CD14-positive monocyte (primary cell): ENCODE data around the gene DSTN. TPM values are rescaled to one million over a fixed set of nuclear protein-coding genes. Genes with fewer than 3 reads are reported as not detected.

ENCODE experiments used
- DNase-seq, 3 donors: peaks; one replicate each; pipeline ENCODE4 v3.0.0-alpha.2; 2011 to 2022
- H2AFZ ChIP-seq: 2 replicates; pipeline ENCODE4 v1.6.0; 2012; ENCODE audit warnings: mild to moderate bottlenecking, low read depth, low read length, inconsistent platforms; ENCODE audit not compliant: insufficient read depth, poor library complexity, severe bottlenecking
- H3K27ac ChIP-seq, 2 donors: 1 replicate in 1 of 2; 2 replicates in 1 of 2; pipeline ENCODE4 v1.5.1; 2012 to 2013; ENCODE audit warnings: low read length in 2 of 2, control low read depth in 1 of 2, inconsistent platforms in 1 of 2, low read depth in 1 of 2, mild to moderate bottlenecking in 1 of 2
- H3K27me3 ChIP-seq, 2 donors: one replicate each; pipeline versions ENCODE4 v1.6.0 to v1.6.1; 2011 to 2013; ENCODE audit warnings: low read length in 2 of 2; ENCODE audit not compliant: control insufficient read depth in 2 of 2, insufficient read depth in 2 of 2
- H3K36me3 ChIP-seq, 2 donors: replicated peaks in 1 of 2; 1 replicate in 1 of 2; 2 replicates in 1 of 2; pipeline versions ENCODE4 v1.5.1 to v1.6.1; 2012 to 2013; ENCODE audit warnings: low read length in 2 of 2, control low read depth in 1 of 2, inconsistent platforms in 1 of 2, mild to moderate bottlenecking in 1 of 2; ENCODE audit not compliant: insufficient read depth in 2 of 2, control insufficient read depth in 1 of 2
- H3K4me1 ChIP-seq, 2 donors: 1 replicate in 1 of 2; 2 replicates in 1 of 2; pipeline versions ENCODE4 v1.5.1 to v1.6.1; 2012 to 2013; ENCODE audit warnings: low read length in 2 of 2, control low read depth in 1 of 2, inconsistent platforms in 1 of 2, mild to moderate bottlenecking in 1 of 2, moderate library complexity in 1 of 2; ENCODE audit not compliant: insufficient read depth in 2 of 2, control insufficient read depth in 1 of 2
- H3K4me2 ChIP-seq: replicated peaks from 2 replicates; pipeline ENCODE3; 2012; ENCODE audit warnings: low read length, moderate library complexity, mild to moderate bottlenecking; ENCODE audit not compliant: poor library complexity, severe bottlenecking; ENCODE audit errors: extremely low read depth
- H3K4me3 ChIP-seq, 3 experiments: fragments of 200-600 bp in 1 of 3; sonication (generic) in 1 of 3; replicated peaks in 1 of 3; 1 replicate in 2 of 3; 2 replicates in 1 of 3; pipeline ENCODE4 v1.5.1; 2011 to 2013; ENCODE audit warnings: low read length in 3 of 3, mild to moderate bottlenecking in 3 of 3, control low read depth in 2 of 3, low read depth in 2 of 3, inconsistent platforms in 1 of 3, moderate library complexity in 1 of 3
- H3K79me2 ChIP-seq: 2 replicates; pipeline ENCODE4 v1.6.0; 2012; ENCODE audit warnings: mild to moderate bottlenecking, control low read depth, inconsistent platforms, low read length, moderate library complexity; ENCODE audit not compliant: insufficient read depth
- H3K9ac ChIP-seq: 2 replicates; pipeline ENCODE4 v1.6.0; 2017; ENCODE audit warnings: low read length, mild to moderate bottlenecking; ENCODE audit not compliant: insufficient read depth, poor library complexity, severe bottlenecking
- H3K9me3 ChIP-seq, 2 donors: replicated peaks in 1 of 2; 1 replicate in 1 of 2; 2 replicates in 1 of 2; pipeline versions ENCODE4 v1.5.1 to v1.6.1; 2012 to 2013; ENCODE audit warnings: low read length in 2 of 2, control low read depth in 1 of 2; ENCODE audit not compliant: control insufficient read depth in 1 of 2, insufficient read depth in 1 of 2
- H4K20me1 ChIP-seq: 2 replicates; pipeline ENCODE4 v1.6.0; 2012; ENCODE audit warnings: mild to moderate bottlenecking, low read length, control low read depth, moderate library complexity; ENCODE audit not compliant: insufficient read depth
- H3K27ac Mint-ChIP-seq, 7 donors: one replicate each; pipeline ENCODE4 v1.8.0; 2020; ENCODE audit warnings: mild to moderate bottlenecking in 7 of 7, mixed read lengths in 7 of 7, moderate library complexity in 6 of 7, inconsistent platforms in 2 of 7
- H3K27me3 Mint-ChIP-seq, 3 donors: one replicate each; pipeline ENCODE4 v1.8.0; 2021 to 2022; ENCODE audit warnings: low read depth in 3 of 3, mild to moderate bottlenecking in 3 of 3, mixed read lengths in 3 of 3, moderate library complexity in 3 of 3, inconsistent platforms in 1 of 3
- H3K36me3 Mint-ChIP-seq, 2 donors: one replicate each; pipeline ENCODE4 v1.8.0; 2020; ENCODE audit warnings: mixed read lengths in 2 of 2, inconsistent platforms in 1 of 2, mild to moderate bottlenecking in 1 of 2
- H3K4me1 Mint-ChIP-seq: one replicate; pipeline ENCODE4 v1.8.0; 2020; ENCODE audit warnings: mild to moderate bottlenecking, mixed read lengths
- H3K4me3 Mint-ChIP-seq, 2 donors: one replicate each; pipeline ENCODE4 v1.8.0; 2020; ENCODE audit warnings: mild to moderate bottlenecking in 2 of 2, mixed read lengths in 2 of 2, moderate library complexity in 1 of 2
- H3K9me3 Mint-ChIP-seq, 7 donors: one replicate each; pipeline ENCODE4 v1.8.0; 2020 to 2022; ENCODE audit warnings: mixed read lengths in 7 of 7, mild to moderate bottlenecking in 6 of 7, moderate library complexity in 6 of 7, inconsistent platforms in 2 of 7
- WGBS: methylation state at CpG from one replicate; pipeline ENCODE4 v1.1.5; 2013; ENCODE audit warnings: missing lambda C conversion rate; ENCODE audit not compliant: insufficient coverage; 5-methylcytosine and 5-hydroxymethylcytosine counted together
- intact Hi-C, 2 donors: fragments of 100-400 bp; cut with micrococcal nuclease; formaldehyde crosslinking; loops; one replicate each; pipeline versions ENCODE4 v1.15.0 to v1.15.1; 2023
- polyA plus RNA-seq, 3 donors: library from polyadenylated mRNA; depleted of rRNA in 1 of 3; unstranded in 2 of 3; stranded (reverse) in 1 of 3; fragments of 300-500 nt in 2 of 3; fragments of >200 nt in 1 of 3; fragmentation: Illumina TruSeq in 2 of 3; gene quantifications; 1 replicate in 2 of 3; 2 replicates in 1 of 3; pipeline ENCODE4 v1.2.3, GENCODE V29; 2012 to 2021
- TF ChIP-seq, protein P1 (sequence below): fragments of 200-600 bp; IDR thresholded peaks from one replicate; pipeline ENCODE4 v1.8.0; 2022; ENCODE audit warnings: antibody characterized with exemption, mild to moderate bottlenecking

DSTN gene
- polyA plus RNA-seq, 3 donors: 15.6 to 63.8 (median 58.4) TPM

DNA sequence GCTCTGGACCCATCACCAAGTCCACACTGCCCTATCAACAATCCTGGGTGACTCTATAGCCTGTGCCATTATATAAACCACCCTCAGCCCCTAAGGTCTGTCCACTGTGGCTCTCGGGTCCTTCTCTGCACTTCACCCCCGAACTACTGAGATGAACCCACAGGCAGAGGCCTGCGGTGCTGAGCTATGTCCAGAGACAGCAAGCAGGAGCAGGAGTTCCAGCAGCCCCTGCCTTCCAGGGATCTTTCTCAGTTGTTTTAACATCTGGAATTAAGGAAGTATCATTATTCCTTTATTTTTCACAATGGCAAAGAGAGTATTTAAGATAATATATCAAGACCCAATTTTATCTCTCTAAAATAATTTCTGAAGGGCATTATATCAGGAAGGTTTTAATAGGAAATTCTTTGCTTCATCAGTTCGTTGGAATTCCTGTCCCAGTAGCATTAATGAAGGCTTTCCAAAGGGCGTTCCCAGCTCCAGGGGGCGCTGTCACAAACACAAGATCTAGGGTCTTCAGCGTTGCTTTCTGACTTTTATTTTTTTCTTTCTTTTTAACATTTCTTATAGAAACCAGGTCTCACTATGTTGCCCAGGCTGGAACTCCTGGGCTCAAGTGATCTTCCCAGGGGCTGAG, 84.9 kb downstream of the DSTN start:
- peaks cover 24 to 75% of the 10 kb centered on the region in 2 donors for H3K36me3 ChIP-seq
- peak in 2 of 3 donors; percentile 21 to 22 for DNase-seq
- Mint-ChIP-seq H3K4me1 (peaks cover 28% of the 10 kb centered on the region), H3K27me3 (no peaks in the 10 kb centered on the region), H3K27ac (peak overlapping the region in 5 of 7 donors; percentile 10 to 71 (median 51)), H3K36me3 (peaks cover 43 to 68% of the 10 kb centered on the region in 2 donors), H3K9me3 (peaks cover 7 to 9% (median 8%) of the 10 kb centered on the region in 7 donors), H3K4me3 (no peak overlapping the region)
- peaks cover 45% of the 10 kb centered on the region for H3K79me2 ChIP-seq
- peaks cover 0 to 5% of the 10 kb centered on the region in 2 donors for H3K9me3 ChIP-seq
- H3K4me2 ChIP-seq: no peak overlapping the region
- H3K9ac ChIP-seq: no peak overlapping the region
- intact Hi-C loops: no loop called here
- H3K4me3 ChIP-seq: no peak overlapping the region
- peaks cover 56% of the 10 kb centered on the region for H4K20me1 ChIP-seq
- H3K27ac ChIP-seq: no peak overlapping the region
- 100% methylated on average over 3 of the region's 7 CpGs for WGBS
- H2AFZ ChIP-seq: no peak overlapping the region
- H3K4me1 ChIP-seq: peaks cover 14 to 27% of the 10 kb centered on the region in 2 donors
- TF ChIP-seq, protein P1, sequence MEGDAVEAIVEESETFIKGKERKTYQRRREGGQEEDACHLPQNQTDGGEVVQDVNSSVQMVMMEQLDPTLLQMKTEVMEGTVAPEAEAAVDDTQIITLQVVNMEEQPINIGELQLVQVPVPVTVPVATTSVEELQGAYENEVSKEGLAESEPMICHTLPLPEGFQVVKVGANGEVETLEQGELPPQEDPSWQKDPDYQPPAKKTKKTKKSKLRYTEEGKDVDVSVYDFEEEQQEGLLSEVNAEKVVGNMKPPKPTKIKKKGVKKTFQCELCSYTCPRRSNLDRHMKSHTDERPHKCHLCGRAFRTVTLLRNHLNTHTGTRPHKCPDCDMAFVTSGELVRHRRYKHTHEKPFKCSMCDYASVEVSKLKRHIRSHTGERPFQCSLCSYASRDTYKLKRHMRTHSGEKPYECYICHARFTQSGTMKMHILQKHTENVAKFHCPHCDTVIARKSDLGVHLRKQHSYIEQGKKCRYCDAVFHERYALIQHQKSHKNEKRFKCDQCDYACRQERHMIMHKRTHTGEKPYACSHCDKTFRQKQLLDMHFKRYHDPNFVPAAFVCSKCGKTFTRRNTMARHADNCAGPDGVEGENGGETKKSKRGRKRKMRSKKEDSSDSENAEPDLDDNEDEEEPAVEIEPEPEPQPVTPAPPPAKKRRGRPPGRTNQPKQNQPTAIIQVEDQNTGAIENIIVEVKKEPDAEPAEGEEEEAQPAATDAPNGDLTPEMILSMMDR: peak; percentile 70
- no peaks in the 10 kb centered on the region for H3K27me3 ChIP-seq

DNA sequence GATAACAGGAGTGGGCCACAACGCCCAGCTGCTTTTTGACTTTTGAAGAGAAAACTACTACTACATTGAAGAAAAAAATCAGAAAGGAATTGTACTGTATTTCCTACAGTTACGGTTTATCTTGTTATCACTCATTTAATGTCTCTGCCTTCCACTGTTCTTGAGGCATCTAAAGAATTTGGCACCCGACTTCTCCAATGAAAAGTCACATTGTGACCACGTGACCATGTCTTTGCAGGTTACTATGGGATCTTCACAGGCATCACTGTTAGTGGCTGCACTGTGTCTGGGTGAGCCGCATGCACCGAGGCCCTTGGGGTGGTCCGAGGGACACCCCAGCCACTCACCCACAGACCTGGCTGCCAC, 85.4 kb downstream of the DSTN start:
- Histone ChIP-seq H3K4me3 (no peak overlapping the region), H4K20me1 (peaks cover 55% of the 10 kb centered on the region), H3K9me3 (peaks cover 0 to 5% of the 10 kb centered on the region in 2 donors), H3K79me2 (peaks cover 50% of the 10 kb centered on the region), H3K4me1 (peaks cover 9 to 22% of the 10 kb centered on the region in 2 donors), H2AFZ (no peak overlapping the region), H3K9ac (no peak overlapping the region), H3K27me3 (no peaks in the 10 kb centered on the region), H3K4me2 (no peak overlapping the region), H3K36me3 (peaks cover 29 to 78% of the 10 kb centered on the region in 2 donors), H3K27ac (no peak overlapping the region)
- WGBS: 100% methylated on average over 3 of the region's 7 CpGs
- DNase-seq: no peak
- Mint-ChIP-seq H3K27me3 (no peaks in the 10 kb centered on the region), H3K9me3 (peaks cover 7 to 14% (median 8%) of the 10 kb centered on the region in 7 donors), H3K27ac (peak overlapping the region in 3 of 7 donors; percentile 10 to 35 (median 26)), H3K4me1 (peaks cover 23% of the 10 kb centered on the region), H3K36me3 (peaks cover 48 to 70% of the 10 kb centered on the region in 2 donors), H3K4me3 (no peak overlapping the region)
- intact Hi-C loops: no loop called here
- TF ChIP-seq, protein P1: peak; percentile 28
